HFF-Myc (cell line): ENCODE data around the gene NTRK2.

Source experiments
- DNase-seq: peaks from one replicate; pipeline ENCODE4 v3.0.0-alpha.2; 2011; ENCODE audit warnings: low read depth; ENCODE audit errors: extremely low read depth
- H3K4me3 ChIP-seq: replicated peaks from 2 replicates; pipeline ENCODE4 v1.5.1; 2011; ENCODE audit warnings: low read depth, mild to moderate bottlenecking, control low read depth, low read length
- TF ChIP-seq, protein P1 (sequence below): IDR thresholded peaks from 2 replicates; pipeline ENCODE4 v1.5.1; 2012; ENCODE audit warnings: mild to moderate bottlenecking, low read depth, low read length, control low read depth; ENCODE audit errors: missing control alignments

NTRK2 gene

DNA sequence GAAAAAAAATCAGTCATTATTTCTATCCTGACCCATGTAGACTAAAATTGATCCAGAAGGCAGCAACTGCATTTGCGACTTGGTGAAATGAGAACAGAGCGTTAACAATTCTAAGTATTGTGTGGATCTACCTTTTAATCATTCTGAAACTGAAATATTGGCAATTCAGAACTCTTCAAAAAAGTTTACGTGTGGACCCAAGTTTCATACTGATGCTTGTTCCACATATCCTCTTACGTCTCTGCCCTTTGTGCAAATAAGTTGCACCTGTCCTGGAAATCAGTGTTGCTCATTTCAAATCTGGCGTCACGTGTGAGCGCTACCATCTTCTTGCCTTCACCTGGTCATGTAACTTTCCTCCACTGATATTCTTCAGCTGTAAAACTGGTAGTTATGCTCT lies 74.7 kb downstream of the NTRK2 start:
- H3K4me3 ChIP-seq, result no peak overlapping the region
- DNase-seq, result no peak
- TF ChIP-seq, protein P1, sequence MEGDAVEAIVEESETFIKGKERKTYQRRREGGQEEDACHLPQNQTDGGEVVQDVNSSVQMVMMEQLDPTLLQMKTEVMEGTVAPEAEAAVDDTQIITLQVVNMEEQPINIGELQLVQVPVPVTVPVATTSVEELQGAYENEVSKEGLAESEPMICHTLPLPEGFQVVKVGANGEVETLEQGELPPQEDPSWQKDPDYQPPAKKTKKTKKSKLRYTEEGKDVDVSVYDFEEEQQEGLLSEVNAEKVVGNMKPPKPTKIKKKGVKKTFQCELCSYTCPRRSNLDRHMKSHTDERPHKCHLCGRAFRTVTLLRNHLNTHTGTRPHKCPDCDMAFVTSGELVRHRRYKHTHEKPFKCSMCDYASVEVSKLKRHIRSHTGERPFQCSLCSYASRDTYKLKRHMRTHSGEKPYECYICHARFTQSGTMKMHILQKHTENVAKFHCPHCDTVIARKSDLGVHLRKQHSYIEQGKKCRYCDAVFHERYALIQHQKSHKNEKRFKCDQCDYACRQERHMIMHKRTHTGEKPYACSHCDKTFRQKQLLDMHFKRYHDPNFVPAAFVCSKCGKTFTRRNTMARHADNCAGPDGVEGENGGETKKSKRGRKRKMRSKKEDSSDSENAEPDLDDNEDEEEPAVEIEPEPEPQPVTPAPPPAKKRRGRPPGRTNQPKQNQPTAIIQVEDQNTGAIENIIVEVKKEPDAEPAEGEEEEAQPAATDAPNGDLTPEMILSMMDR, result no peak

DNA sequence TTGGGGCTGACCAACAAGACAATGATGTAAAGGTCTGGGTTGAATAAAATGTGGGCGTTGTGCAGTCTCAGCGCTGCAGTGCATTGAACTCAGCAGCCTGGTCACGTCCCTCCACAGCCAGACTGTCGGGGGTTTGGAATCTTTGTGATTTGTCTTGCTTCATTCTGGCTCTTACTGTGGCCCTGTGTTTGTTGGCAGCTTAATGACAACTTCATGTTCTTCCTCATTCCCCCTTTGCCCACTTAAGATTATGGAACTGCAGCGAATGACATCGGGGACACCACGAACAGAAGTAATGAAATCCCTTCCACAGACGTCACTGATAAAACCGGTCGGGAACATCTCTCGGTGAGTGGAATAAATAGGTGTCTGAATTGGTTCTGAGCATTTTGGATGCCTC lies 75.2 kb downstream of the NTRK2 start:
- H3K4me3 ChIP-seq, result no peak overlapping the region
- TF ChIP-seq, protein P1, result no peak
- DNase-seq, result no peak

DNA sequence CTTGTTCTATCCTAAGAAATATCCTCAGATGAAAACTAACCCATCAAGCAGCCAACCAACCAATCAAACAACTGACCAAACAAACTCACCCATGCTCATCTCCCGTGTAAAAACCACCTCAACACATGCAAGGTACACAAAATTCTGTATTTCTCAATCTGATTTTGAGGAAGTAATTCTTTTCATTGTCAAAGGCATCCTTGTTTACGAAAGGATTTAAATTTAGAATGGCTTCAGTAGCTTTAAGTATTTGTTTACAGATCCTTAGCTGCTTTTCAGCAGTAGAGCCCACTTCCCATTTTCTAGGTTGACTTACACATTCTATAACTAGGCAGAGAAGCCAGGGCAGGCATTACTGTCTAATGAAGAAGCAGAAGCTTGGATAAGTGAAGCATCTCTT lies 78.6 kb downstream of the NTRK2 start:
- no peak overlapping the region for H3K4me3 ChIP-seq
- TF ChIP-seq, protein P1, result no peak
- no peak for DNase-seq

DNA sequence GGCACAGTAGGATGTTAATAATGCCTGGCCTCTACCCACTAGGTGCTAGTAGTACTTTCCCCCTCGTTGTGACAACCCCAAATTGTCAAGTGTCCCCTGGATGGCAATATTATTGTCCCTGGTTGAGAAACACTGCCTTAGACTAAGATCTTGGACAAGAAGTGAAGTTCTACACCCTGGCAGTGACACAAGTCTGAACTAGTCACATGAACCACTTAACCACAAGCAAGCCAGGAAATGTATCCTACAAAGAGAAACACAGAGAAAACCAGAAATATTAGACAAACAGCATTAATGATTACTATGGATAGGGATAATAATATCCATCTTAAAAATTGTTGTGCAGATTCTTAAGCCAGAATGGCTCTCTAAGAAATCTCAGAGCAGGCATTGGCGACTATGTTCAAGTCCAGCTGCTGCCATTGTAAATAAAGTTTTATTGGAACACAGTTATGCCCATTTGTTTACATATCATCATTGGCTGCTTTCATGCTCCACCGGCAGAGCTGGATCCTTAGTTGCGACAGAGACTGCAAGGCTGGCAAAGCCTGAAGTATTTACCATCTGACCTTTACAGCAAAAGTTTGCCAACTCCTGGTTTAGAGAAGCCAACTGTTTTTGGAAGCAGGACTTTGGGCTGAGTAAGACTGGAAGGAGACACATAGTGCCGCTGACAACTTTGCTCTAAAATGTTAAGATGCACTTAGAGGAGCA lies 80.8 kb downstream of the NTRK2 start:
- H3K4me3 ChIP-seq, result no peak overlapping the region
- TF ChIP-seq, protein P1, result no peak
- no peak for DNase-seq

DNA sequence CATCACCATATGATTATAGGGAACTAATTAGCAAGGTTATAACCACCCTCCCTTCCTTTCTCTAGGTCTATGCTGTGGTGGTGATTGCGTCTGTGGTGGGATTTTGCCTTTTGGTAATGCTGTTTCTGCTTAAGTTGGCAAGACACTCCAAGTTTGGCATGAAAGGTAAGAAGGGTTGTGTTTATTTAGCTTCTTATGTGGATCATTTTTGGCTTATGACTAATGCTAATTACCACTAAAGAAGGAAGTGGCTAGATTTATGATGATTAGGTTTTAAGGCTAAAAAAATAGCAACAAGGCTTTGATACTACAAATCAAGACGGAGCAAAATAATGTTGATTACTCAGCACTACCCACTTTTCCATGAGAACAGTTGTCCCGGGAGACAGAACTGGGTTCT lies 82.4 kb downstream of the NTRK2 start:
- no peak for DNase-seq

DNA sequence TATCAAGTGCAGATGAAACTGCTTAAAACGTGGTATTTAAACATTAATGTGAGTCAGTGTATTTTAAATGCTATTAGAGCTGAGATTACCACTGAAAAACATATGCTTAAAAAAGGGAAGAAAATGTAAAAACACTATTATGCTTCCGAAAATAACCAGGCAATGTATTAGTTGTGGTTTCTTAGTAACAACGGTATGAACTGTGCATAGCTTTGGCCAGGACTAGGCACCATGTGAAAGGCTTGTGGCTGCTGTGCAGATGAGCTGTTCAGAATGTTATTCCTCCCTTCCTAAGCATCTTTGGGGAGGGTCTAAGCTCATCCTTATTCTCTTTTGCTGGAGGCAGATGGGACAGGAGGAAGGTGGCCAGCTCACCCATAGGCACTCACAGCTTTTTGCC lies 84.9 kb downstream of the NTRK2 start:
- no peak overlapping the region for H3K4me3 ChIP-seq
- TF ChIP-seq, protein P1, result no peak
- no peak for DNase-seq

More for the DNA sequence above, 82.4 kb downstream of the NTRK2 start:
- TF ChIP-seq, protein P1, result no peak
- H3K4me3 ChIP-seq, result no peak overlapping the region

DNA sequence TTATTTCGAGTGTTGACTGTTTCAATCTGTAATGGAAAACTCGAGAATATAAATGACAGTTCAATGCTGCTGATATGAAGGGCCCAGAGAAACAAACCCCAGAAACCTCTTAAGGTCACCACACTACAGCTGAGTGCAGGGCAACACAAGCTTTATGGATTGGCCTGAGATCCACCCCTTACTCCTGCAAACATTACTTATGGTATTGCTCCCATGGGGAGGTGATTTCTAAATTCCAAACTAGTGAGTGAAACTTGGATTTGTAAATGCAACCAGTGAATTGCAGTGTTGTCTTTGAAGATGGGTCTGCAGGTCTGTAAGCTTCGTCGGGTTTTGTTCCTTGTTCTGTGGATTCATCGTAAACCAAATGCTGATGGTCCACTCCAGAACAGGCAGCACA lies 85.4 kb downstream of the NTRK2 start:
- no peak overlapping the region for H3K4me3 ChIP-seq
- TF ChIP-seq, protein P1, result no peak
- no peak for DNase-seq
